Left cardiac atrium (tissue), 4 donors: ENCODE measurements around the gene PRDM4. TPM values are rescaled to one million over a fixed set of nuclear protein-coding genes. Genes with fewer than 3 reads are reported as not detected.
A peak's percentile ranks its signal among the peaks of the same experiment; 100 is the strongest.
"Not testable (repeated sequence)": the region's sequence is repeated elsewhere in the genome, so short reads cannot be mapped to it uniquely, and the experiment has no call there.

Source experiments
- ATAC-seq, 2 donors: fragments of 200-7000 bp; cut with Tn5 transposase; one replicate each; pipeline ENCODE4 v1.9.1; 2020; ENCODE audit warnings: mild to moderate bottlenecking in 2 of 2, moderate library complexity in 2 of 2
- DNase-seq: peaks from one replicate; pipeline ENCODE4 v3.0.0-alpha.2; 2020
- intact Hi-C, 2 donors: fragments of 100-400 bp; cut with DNase I; formaldehyde crosslinking; loops; one replicate each; pipeline versions ENCODE4 v1.14.1 to v1.15.1; 2022 to 2023
- total RNA-seq, 2 donors: library from RNA; stranded (reverse); fragmentation: NEBNext Ultra II Directional; extraction: Animal tissue kit (Norgen Biotek cat#: 25700); gene quantifications; one replicate each; pipeline ENCODE4 v1.2.1, GENCODE V29; 2021
- donor health status: DM: no; HTN: yes; CAD: no.
- donor health status: DM: no; HTN: yes; CAD: no; lungs with severe emphysema.
- donor health status: DM: yes; HTN: yes; CAD: no.
- donor health status: Dilated cardiomyopathy.

The PRDM4 gene
- total RNA-seq, 2 donors from 2014 or later, result 14.0 to 14.8 TPM

GRCh38 chr12:107718606-107719005, 42.3 kb downstream of the PRDM4 start:
- no peak for ATAC-seq
- intact Hi-C loops, result no loop called here
- no peak for DNase-seq

- DNase-seq (no peak), ATAC-seq (no peak)
- intact Hi-C loops, result no loop called here
Measured at GRCh38 chr12:107715780-107716179, 45.2 kb downstream of the PRDM4 start.

DNA sequence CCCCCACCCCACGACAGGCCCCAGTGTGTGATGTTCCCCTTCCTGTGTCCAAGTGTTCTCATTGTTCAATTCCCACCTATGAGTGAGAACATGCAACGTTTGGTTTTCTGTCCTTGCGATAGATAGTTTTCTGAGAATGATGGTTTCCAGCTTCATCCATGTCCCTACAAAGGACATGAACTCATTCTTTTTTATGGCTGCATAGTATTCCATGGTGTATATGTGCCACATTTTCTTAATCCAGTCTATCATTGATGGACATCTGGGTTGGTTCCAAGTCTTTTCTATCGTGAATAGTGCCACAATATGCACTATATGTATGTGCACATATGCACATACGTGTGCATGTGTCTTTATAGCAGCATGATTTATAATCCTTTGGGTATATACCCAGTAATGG, 55.4 kb downstream of the PRDM4 start:
- intact Hi-C loops, DNase-seq, ATAC-seq: not testable (repeated sequence)

DNA sequence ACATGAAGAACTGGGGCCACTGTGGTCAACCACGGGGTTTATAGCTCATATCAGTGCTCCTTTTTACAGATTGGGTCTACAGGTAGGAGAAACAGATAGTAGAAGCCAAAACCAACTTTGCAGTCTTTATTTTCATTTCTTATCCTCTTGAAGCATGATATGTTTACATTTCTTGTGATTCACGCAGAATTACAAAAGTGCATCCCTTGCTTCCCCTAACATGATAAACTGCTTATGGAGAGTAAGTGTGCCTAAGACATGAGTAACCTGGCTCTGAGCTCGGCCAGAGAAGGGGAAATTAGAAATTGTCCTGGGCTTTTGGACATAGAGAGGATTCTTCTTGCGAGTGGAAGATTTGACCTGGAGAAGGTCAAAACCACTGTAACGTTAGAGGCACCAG, 56.9 kb downstream of the PRDM4 start:
- no peak for DNase-seq
- no peak for ATAC-seq
- intact Hi-C loops, result no loop called here

GRCh38 chr12:107702106-107702505, 58.8 kb downstream of the PRDM4 start:
- ATAC-seq (no peak), DNase-seq (no peak)
- intact Hi-C loops, result no loop called here

DNA sequence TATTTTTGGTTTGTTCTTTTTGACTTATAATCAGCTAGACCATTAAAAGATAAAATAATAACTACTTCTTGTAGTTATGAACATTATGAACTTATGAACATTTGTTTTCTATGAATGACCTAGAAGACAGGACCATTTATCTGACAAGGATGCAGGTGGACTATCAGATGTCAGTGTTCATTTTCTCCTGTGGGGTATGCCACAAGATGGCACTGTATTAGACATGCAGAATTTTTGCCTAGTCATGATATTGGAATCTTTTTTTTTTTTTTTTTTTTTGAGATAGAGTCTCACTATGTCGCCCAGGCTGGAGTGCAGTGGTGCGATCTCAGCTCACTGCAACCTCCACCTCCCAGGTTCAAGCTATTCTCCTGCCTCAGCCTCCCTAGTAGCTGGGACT, 65.2 kb downstream of the PRDM4 start:
- ATAC-seq, intact Hi-C loops, DNase-seq: not testable (repeated sequence)

- intact Hi-C loops, result loop anchor here in 1 of 2 donors (5.0 kb wide), 1 partner anchor 77 kb away; the partner anchor contains the start of gene PRDM4
- peak; percentile 97 for ATAC-seq
- DNase-seq, result peak; percentile 97
Measured at GRCh38 chr12:107685360-107686248, 75.3 kb downstream of the PRDM4 start, which contains the start of gene PWP1. Gene PWP1 (plus strand): TSS chr12:107685799. CDS start chr12:107685900, 101 bp downstream.

DNA sequence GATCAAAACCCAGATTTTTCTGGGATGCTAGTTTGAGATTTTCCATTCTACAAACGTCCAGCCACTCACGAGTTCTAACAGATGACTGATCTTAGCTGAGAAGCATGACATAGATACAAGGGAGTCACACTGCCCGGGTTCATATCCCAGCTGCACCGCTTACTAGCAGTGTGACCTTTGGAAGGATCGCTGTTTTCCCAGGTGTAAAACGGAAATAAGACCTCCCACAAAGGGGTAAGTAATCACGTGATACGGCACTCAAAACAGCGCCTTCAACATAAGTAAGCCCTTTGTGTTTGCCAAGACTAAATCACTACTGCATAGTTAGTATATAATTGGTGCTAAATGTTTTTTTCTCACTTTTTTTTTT, 76.0 kb downstream of the PRDM4 start:
- intact Hi-C loops, result loop anchor here in 1 of 2 donors (5.0 kb wide), 2 partner anchors 77 to 827 kb away; partner anchors contain the start of gene PRDM4
- ATAC-seq, result peak; percentile 8 to 16
- no peak for DNase-seq

GRCh38 chr12:107684029-107684795, 76.7 kb downstream of the PRDM4 start:
- ATAC-seq (no peak), DNase-seq (no peak)
- intact Hi-C loops, result loop anchor here in 1 of 2 donors (5.0 kb wide), 1 partner anchor 828 kb away; no protein-coding TSS in a partner anchor

Other genes starting within 250 kb of the PRDM4 start
- gene PWP1, start 75.3 kb downstream of the PRDM4 start, total RNA-seq, result 10 to 100 TPM; 13.0 to 19.1 TPM
- under 1 TPM in 1 of 2 donors, not detected in 1; 0.09 TPM for gene ASCL4, start 13.6 kb upstream of the PRDM4 start, total RNA-seq